ENCODE measurements around the gene RPAIN. TPM values are rescaled to one million over a fixed set of nuclear protein-coding genes. Genes with fewer than 3 reads are reported as not detected.

RPAIN gene
- total RNA-seq, 1 donor from 2014 or later: 43.5 TPM

GRCh38 chr17:5379351-5380107, 40.5 kb upstream of the RPAIN start:
- no peaks in the 10 kb centered on the region for H3K9me3 ChIP-seq
- intact Hi-C loops (cut with DNase I): no loop called here
- H3K4me3 ChIP-seq: no peak overlapping the region
- H3K36me3 ChIP-seq: peaks cover 0 to 89% of the 10 kb centered on the region in 2 donors
- no peaks in the 10 kb centered on the region for H3K27me3 ChIP-seq
- H3K4me1 ChIP-seq: no peaks in the 10 kb centered on the region
- DNase-seq (ENCODE audit: extremely low spot score in 2 of 2): no peak
- TF ChIP-seq POLR2AphosphoS5 (IDR thresholded peaks at IDR 0.05; ENCODE audit: insufficient read depth in 1 of 2, low read depth in 1 of 2): no peak
- TF ChIP-seq CTCF (IDR thresholded peaks at IDR 0.05): no peak
- no peak for TF ChIP-seq POLR2A (IDR thresholded peaks at IDR 0.05)
- no peak overlapping the region for H3K27ac ChIP-seq

DNA sequence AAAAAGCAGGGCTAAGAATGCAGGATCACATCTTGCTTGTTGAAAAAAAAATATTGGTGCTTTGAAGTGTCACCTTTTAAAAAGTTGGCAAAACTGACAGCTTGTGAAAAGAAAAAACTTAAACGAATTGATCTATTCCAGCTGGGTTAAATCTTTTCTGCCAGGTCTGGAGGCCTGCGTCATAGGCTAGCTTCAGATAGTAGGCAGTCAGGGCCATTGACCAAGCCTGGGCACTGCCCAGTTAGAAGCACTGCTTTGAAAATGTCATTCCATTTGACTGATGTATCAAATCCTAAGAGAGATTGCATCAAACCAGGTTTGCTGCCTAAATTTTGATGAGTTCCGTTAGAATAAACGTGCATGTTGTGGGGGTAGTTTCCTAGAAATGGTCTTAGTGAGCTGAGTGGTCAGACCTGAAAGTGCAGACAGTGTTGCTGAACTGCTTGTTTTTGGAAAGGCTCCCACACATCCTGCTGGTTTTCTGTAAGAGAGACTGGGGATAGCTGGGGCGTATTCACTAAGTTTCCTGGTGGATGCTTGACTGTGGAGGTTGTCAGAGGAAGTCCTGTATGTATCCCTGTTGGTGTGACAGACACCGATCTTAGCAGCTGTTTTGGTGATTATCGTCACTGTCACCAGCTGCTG, 39.4 kb upstream of the RPAIN start:
- no peak for DNase-seq (ENCODE audit: extremely low spot score in 2 of 2)

DNA sequence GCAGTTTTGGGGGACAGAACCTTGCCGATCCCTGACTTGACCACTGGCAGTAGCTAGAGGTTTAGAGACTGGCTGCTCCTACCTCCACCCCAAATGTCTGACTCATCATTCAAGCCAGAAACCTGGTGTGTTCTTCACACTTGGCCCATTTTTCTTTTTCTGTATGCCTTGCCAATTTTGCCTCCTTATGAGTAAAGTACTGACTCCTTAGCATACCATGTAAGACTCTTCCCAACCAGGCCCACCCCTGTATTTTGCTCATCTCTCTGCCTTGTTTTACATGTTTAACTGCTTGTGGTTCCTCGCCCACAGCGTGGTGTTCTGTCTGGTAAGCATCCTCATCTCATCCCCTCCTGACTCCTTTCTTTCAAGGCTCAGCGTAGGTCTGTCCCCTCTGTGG, 38.4 kb upstream of the RPAIN start:
- H3K27me3 ChIP-seq: no peaks in the 10 kb centered on the region
- peaks cover 0 to 92% of the 10 kb centered on the region in 2 donors for H3K36me3 ChIP-seq
- no peak overlapping the region for H3K27ac ChIP-seq
- no peak for TF ChIP-seq POLR2A (IDR thresholded peaks at IDR 0.05)
- TF ChIP-seq POLR2AphosphoS5 (IDR thresholded peaks at IDR 0.05; ENCODE audit: insufficient read depth in 1 of 2, low read depth in 1 of 2): no peak
- no peak for TF ChIP-seq CTCF (IDR thresholded peaks at IDR 0.05)
- no peak for DNase-seq (ENCODE audit: extremely low spot score in 2 of 2)
- no peak overlapping the region for H3K4me3 ChIP-seq
- no peaks in the 10 kb centered on the region for H3K9me3 ChIP-seq
- H3K4me1 ChIP-seq: no peaks in the 10 kb centered on the region
- intact Hi-C loops (cut with DNase I): no loop called here

More for the DNA sequence above, 39.4 kb upstream of the RPAIN start:
- intact Hi-C loops (cut with DNase I): no loop called here
- Histone ChIP-seq H3K27ac (no peak overlapping the region), H3K4me3 (no peak overlapping the region), H3K4me1 (no peaks in the 10 kb centered on the region), H3K9me3 (no peaks in the 10 kb centered on the region), H3K27me3 (no peaks in the 10 kb centered on the region), H3K36me3 (peaks cover 0 to 90% of the 10 kb centered on the region in 2 donors)
- TF ChIP-seq POLR2A (IDR thresholded peaks at IDR 0.05) (no peak), CTCF (IDR thresholded peaks at IDR 0.05) (no peak), POLR2AphosphoS5 (IDR thresholded peaks at IDR 0.05; ENCODE audit: insufficient read depth in 1 of 2, low read depth in 1 of 2) (no peak)

- H3K27me3 ChIP-seq: no peaks in the 10 kb centered on the region
- TF ChIP-seq POLR2AphosphoS5 (IDR thresholded peaks at IDR 0.05; ENCODE audit: insufficient read depth in 1 of 2, low read depth in 1 of 2) (no peak), CTCF (IDR thresholded peaks at IDR 0.05) (no peak), POLR2A (IDR thresholded peaks at IDR 0.05) (no peak)
- DNase-seq (ENCODE audit: extremely low spot score in 2 of 2): no peak
- intact Hi-C loops (cut with DNase I): no loop called here
- no peak overlapping the region for H3K27ac ChIP-seq
- no peaks in the 10 kb centered on the region for H3K9me3 ChIP-seq
- H3K4me3 ChIP-seq: no peak overlapping the region
- no peaks in the 10 kb centered on the region for H3K4me1 ChIP-seq
- H3K36me3 ChIP-seq: peaks cover 0 to 80% of the 10 kb centered on the region in 2 donors
Observed at GRCh38 chr17:5391678-5392077, 28.3 kb upstream of the RPAIN start.

- H3K27ac ChIP-seq: no peak overlapping the region
- TF ChIP-seq POLR2A (IDR thresholded peaks at IDR 0.05) (no peak), CTCF (IDR thresholded peaks at IDR 0.05) (no peak), POLR2AphosphoS5 (IDR thresholded peaks at IDR 0.05; ENCODE audit: insufficient read depth in 1 of 2, low read depth in 1 of 2) (no peak)
- intact Hi-C loops (cut with DNase I): no loop called here
- peaks cover 0 to 78% of the 10 kb centered on the region in 2 donors for H3K36me3 ChIP-seq
- no peak overlapping the region for H3K4me3 ChIP-seq
- DNase-seq (ENCODE audit: extremely low spot score in 2 of 2): no peak
- H3K27me3 ChIP-seq: no peaks in the 10 kb centered on the region
- H3K9me3 ChIP-seq: no peaks in the 10 kb centered on the region
- H3K4me1 ChIP-seq: no peaks in the 10 kb centered on the region
Observed at GRCh38 chr17:5396612-5397011, 23.4 kb upstream of the RPAIN start.
